Measurements from ENCODE around the gene CBX5.

- TF ChIP-seq YY1 (IDR thresholded peaks at IDR 0.05; ENCODE audit: insufficient read depth, insufficient read length) (no peak), ZNF274 (IDR thresholded peaks at IDR 0.05; ENCODE audit: low read depth, low read length) (no peak), SUZ12 (IDR thresholded peaks at IDR 0.05; ENCODE audit: extremely low read depth, insufficient read depth, insufficient read length) (no peak)
Measured at GRCh38 chr12:54222609-54223008, 57.3 kb downstream of the CBX5 start.

Data from NT2/D1 (cell line).